HepG2 (cell line): Measurements from ENCODE around the gene ATRAID.

Experiments
- BHLHE40 ChIP-seq: IDR thresholded peaks from 2 replicates; pipeline ENCODE4 v1.6.1; 2011; ENCODE audit warnings: low read length, improper control_type of control experiment
- KDM1A ChIP-seq: IDR thresholded peaks from 2 replicates; pipeline ENCODE4 v1.6.1; 2016; ENCODE audit warnings: missing compliant biosample characterization
- MXD1 ChIP-seq: sonication (generic); formaldehyde crosslinking; IDR thresholded peaks from 2 replicates; pipeline ENCODE4 v1.4.0; 2020; ENCODE audit warnings: mild to moderate bottlenecking, missing genetic modification reagents
- NFAT5 ChIP-seq: sonication (generic); formaldehyde crosslinking; IDR thresholded peaks from 2 replicates; pipeline ENCODE4 v1.4.0; 2020; ENCODE audit warnings: missing genetic modification reagents
- ZNF121 ChIP-seq: sonication (generic); formaldehyde crosslinking; IDR thresholded peaks from 2 replicates; pipeline ENCODE4 v1.5.0; 2020; ENCODE audit warnings: mild to moderate bottlenecking, missing genetic modification reagents
- ZNF34 ChIP-seq: sonication (generic); formaldehyde crosslinking; IDR thresholded peaks from 2 replicates; pipeline ENCODE4 v1.4.0; 2020; ENCODE audit warnings: mild to moderate bottlenecking, missing genetic modification reagents, borderline replicate concordance

- TF ChIP-seq ZNF121 (CRISPR knock-in tag) (peak; percentile 99), ZNF34 (CRISPR knock-in tag) (no peak), NFAT5 (CRISPR knock-in tag) (no peak), KDM1A (CRISPR knock-in tag) (no peak), MXD1 (CRISPR knock-in tag) (no peak), BHLHE40 (no peak)
Observed at GRCh38 chr2:27179344-27180000, 32.4 kb upstream of the ATRAID start.
